KG1 (cell line): Measurements from ENCODE around the gene ZNF207.
"Not testable (repeated sequence)": the region's sequence is repeated elsewhere in the genome, so short reads cannot be mapped to it uniquely, and the experiment has no call there.

Source experiments
- DNase-seq: peaks from one replicate; lab custom pipeline; 2025; lab: John Stamatoyannopoulos, UW

Gene ZNF207

GRCh38 chr17:32388613-32389459 lies 38.9 kb downstream of the ZNF207 start:
- no peak for DNase-seq

DNA sequence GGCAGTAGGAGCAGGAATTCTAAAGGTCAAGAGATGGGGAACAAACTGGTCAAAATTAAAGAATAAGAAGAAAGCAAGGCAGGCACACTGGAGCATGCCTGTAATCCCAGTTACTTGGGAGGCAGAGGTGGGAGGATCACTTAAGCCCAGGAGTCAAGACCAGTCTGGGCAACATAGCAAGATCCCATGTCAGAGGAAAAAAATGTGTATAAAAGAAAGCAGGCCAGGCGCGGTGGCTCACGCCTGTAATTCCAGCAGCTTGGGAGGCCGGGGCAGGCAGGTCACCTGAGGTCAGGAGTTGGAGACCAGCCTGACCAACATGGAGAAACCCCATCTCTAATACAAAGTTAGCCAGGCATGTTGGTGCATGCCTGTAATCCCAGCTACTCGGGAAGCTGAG lies 43.9 kb downstream of the ZNF207 start:
- no peak for DNase-seq

- DNase-seq = no peak
Measured at GRCh38 chr17:32396343-32396742, 46.4 kb downstream of the ZNF207 start.

GRCh38 chr17:32398946-32399345 lies 49.0 kb downstream of the ZNF207 start:
- DNase-seq = no peak

DNA sequence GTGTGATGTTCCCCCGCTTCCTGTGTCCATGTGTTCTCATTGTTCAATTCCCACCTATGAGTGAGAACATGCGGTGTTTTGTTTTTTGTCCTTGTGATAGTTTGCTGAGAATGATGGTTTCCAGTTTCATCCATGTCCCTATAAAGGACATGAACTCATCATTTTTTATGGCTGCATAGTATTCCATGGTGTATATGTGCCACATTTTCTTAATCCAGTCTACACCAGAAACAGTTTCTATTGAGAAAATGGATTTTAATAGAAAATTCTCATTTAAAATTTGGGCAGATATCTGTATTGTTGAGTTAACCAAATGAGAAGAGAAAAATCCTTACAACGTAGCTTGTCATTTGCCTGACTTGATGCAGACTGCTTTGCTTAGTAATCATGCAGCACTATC lies 60.1 kb downstream of the ZNF207 start:
- DNase-seq = not testable (repeated sequence)

GRCh38 chr17:32426894-32427293 lies 76.9 kb downstream of the ZNF207 start:
- no peak for DNase-seq

- DNase-seq = no peak
Measured at GRCh38 chr17:32429598-32429997, 79.6 kb downstream of the ZNF207 start.
